Spleen (tissue), 7 donors: ENCODE data around the gene MT3.

Experiments used
- CTCF ChIP-seq, 11 experiments: fragments of 200-600 bp in 7 of 11; fragments of 450-650 bp in 4 of 11; sonication (generic) in 4 of 11; IDR thresholded peaks in 8 of 11; conservative IDR thresholded peaks in 3 of 11; 1 replicate in 7 of 11; 2 replicates in 4 of 11; pipeline versions ENCODE4 v1.4.0 to v1.8.0; 2016 to 2021; ENCODE audit warnings: antibody characterized with exemption in 11 of 11, inconsistent platforms in 4 of 11, mild to moderate bottlenecking in 1 of 11
- POLR2AphosphoS5 ChIP-seq, 3 donors: sonication (generic); formaldehyde crosslinking; IDR thresholded peaks; one replicate each; pipeline ENCODE4 v1.5.1; 2017; ENCODE audit warnings: antibody characterized with exemption in 3 of 3
- donor health status: DM: no; HTN: no; CAD: no; lungs with moderate emphysema.
- donor health status: DM: no; HTN: no; CAD: no.
- donor health status: DM: no; HTN: no; CAD: no.

- TF ChIP-seq POLR2AphosphoS5 (IDR thresholded peaks at IDR 0.05) = no peak
- no peak for TF ChIP-seq CTCF (IDR thresholded peaks at IDR 0.05 in 8 of 11, conservative IDR thresholded peaks at IDR 0.05 in 3 of 11)
These were observed 40.2 kb upstream of the MT3 start for GRCh38 chr16:56549161-56549560.
